Keratinocyte (primary cell): Measurements from ENCODE around the gene TRAPPC2L.

Source experiments
- EZH2 ChIP-seq: IDR thresholded peaks from one replicate; pipeline ENCODE4 v1.6.1; 2012; ENCODE audit warnings: inconsistent platforms, mild to moderate bottlenecking, low read length, moderate library complexity
- TF ChIP-seq, protein P1 (sequence below), 3 experiments: IDR thresholded peaks in 1 of 3; conservative IDR thresholded peaks in 1 of 3; optimal IDR thresholded peaks in 1 of 3; 2 replicates in 2 of 3; 3 replicates in 1 of 3; pipeline versions ENCODE3 to v1.5.1; 2011; ENCODE audit warnings: low read length in 3 of 3, mild to moderate bottlenecking in 3 of 3, moderate library complexity in 2 of 3, control low read depth in 1 of 3, inconsistent platforms in 1 of 3; ENCODE audit not compliant: insufficient read depth in 2 of 3; ENCODE audit errors: extremely low read depth in 1 of 3

DNA sequence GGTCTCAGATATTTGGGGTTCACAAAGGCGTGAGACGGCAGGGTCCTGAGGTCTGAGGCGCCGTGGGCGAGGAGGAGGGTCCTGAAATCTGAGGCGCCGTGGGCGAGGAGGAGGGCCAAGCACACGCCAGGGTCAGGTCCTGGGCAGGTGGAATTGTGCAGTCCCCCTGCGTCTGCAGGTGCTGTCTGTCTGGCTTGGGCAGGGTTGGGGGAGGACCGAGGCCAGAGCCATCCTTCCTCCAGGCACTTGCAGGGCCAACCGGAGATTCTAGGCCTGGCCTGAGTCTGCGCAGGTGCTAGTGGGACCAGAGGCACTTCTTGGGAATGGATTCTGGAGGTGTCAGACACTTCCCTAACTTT is 42.8 kb upstream of the TRAPPC2L start:
- TF ChIP-seq, protein P1, sequence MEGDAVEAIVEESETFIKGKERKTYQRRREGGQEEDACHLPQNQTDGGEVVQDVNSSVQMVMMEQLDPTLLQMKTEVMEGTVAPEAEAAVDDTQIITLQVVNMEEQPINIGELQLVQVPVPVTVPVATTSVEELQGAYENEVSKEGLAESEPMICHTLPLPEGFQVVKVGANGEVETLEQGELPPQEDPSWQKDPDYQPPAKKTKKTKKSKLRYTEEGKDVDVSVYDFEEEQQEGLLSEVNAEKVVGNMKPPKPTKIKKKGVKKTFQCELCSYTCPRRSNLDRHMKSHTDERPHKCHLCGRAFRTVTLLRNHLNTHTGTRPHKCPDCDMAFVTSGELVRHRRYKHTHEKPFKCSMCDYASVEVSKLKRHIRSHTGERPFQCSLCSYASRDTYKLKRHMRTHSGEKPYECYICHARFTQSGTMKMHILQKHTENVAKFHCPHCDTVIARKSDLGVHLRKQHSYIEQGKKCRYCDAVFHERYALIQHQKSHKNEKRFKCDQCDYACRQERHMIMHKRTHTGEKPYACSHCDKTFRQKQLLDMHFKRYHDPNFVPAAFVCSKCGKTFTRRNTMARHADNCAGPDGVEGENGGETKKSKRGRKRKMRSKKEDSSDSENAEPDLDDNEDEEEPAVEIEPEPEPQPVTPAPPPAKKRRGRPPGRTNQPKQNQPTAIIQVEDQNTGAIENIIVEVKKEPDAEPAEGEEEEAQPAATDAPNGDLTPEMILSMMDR (optimal IDR thresholded peaks at IDR 0.05 in 1 of 3, IDR thresholded peaks at IDR 0.05 in 1 of 3, conservative IDR thresholded peaks at IDR 0.05 in 1 of 3; ENCODE audit: extremely low read depth in 1 of 3, insufficient read depth in 2 of 3, low read length in 3 of 3): no peak
- TF ChIP-seq EZH2: no peak
